Kidney (tissue), 14 donors: ENCODE results near the gene MICAL2. TPM values are rescaled to one million over a fixed set of nuclear protein-coding genes. Genes with fewer than 3 reads are reported as not detected.

Experiments used
- DNase-seq, 5 donors: peaks; one replicate each; pipeline ENCODE4 v3.0.0-alpha.2; 2013 to 2020
- FAIRE-seq: peaks from 2 replicates; lab custom pipeline; 2012; peaks lifted over from hg19 to GRCh38; lab: Jason Lieb, UNC
- H3K27ac ChIP-seq, 2 donors: one replicate each; pipeline ENCODE4 v1.7.0; 2013; ENCODE audit warnings: low read depth in 2 of 2, low read length in 2 of 2, inconsistent platforms in 1 of 2
- H3K27me3 ChIP-seq: one replicate; pipeline ENCODE4 v1.7.1; 2013; ENCODE audit warnings: low read length, inconsistent platforms; ENCODE audit not compliant: control insufficient read depth, insufficient read depth
- H3K36me3 ChIP-seq, 3 donors: one replicate each; pipeline versions ENCODE4 v1.7.0 to v1.7.1; 2013; ENCODE audit warnings: low read length in 3 of 3, control low read depth in 1 of 3, inconsistent platforms in 1 of 3; ENCODE audit not compliant: insufficient read depth in 3 of 3, control insufficient read depth in 2 of 3
- H3K4me1 ChIP-seq, 3 donors: one replicate each; pipeline versions ENCODE4 v1.7.0 to v1.7.1; 2013; ENCODE audit warnings: low read length in 3 of 3, inconsistent platforms in 1 of 3, low read depth in 1 of 3; ENCODE audit not compliant: control insufficient read depth in 2 of 3, insufficient read depth in 2 of 3
- H3K4me3 ChIP-seq, 3 donors: one replicate each; pipeline versions ENCODE4 v1.7.0 to v1.8.1; 2013; ENCODE audit warnings: low read length in 3 of 3, control low read depth in 1 of 3, inconsistent platforms in 1 of 3
- H3K9ac ChIP-seq, 3 donors: one replicate each; pipeline versions ENCODE4 v1.7.0 to v1.7.1; 2013; ENCODE audit warnings: low read length in 3 of 3, control low read depth in 1 of 3, inconsistent platforms in 1 of 3
- H3K9me3 ChIP-seq, 3 donors: one replicate each; pipeline versions ENCODE4 v1.7.0 to v1.7.1; 2013; ENCODE audit warnings: low read length in 3 of 3, control low read depth in 1 of 3, inconsistent platforms in 1 of 3; ENCODE audit not compliant: control insufficient read depth in 2 of 3, insufficient read depth in 1 of 3
- intact Hi-C: fragments of 100-400 bp; cut with DNase I; formaldehyde crosslinking; loops from one replicate; pipeline ENCODE4 v1.11.1; 2022
- polyA plus RNA-seq: library from polyadenylated mRNA; stranded (reverse); fragments of 350-450 nt; fragmentation: Illumina TruSeq; extraction: RNeasy Lipid Tissue Mini Kit (QIAGEN cat#74804); gene quantifications from one replicate; pipeline ENCODE4 v1.2.3, GENCODE V29; 2014; ENCODE audit warnings: low read depth, low replicate concordance; ENCODE audit not compliant: insufficient read depth
- total RNA-seq: library from RNA; stranded (reverse); fragmentation: NEBNext Ultra II Directional; extraction: Animal tissue kit (Norgen Biotek cat#: 25700); gene quantifications from one replicate; pipeline ENCODE4 v1.2.1, GENCODE V29; 2021
- TF ChIP-seq, protein P1 (sequence below): IDR thresholded peaks from 3 replicates; pipeline ENCODE4 v1.5.1; 2012; ENCODE audit warnings: mild to moderate bottlenecking, moderate library complexity, borderline replicate concordance; ENCODE audit not compliant: insufficient read depth; ENCODE audit errors: extremely low read depth
- donor health status: control.
- donor health status: control.
- donor health status: control.
- donor health status: control.
- donor health status: control.
- donor health status: DM: yes; HTN: yes; CAD: no.
- donor health status: Normal renal cell carcinoma (clear cell type).

MICAL2 gene
- total and polyA plus RNA-seq, 2 donors from 2014 or later, result 7.8 to 64.5 TPM

DNA sequence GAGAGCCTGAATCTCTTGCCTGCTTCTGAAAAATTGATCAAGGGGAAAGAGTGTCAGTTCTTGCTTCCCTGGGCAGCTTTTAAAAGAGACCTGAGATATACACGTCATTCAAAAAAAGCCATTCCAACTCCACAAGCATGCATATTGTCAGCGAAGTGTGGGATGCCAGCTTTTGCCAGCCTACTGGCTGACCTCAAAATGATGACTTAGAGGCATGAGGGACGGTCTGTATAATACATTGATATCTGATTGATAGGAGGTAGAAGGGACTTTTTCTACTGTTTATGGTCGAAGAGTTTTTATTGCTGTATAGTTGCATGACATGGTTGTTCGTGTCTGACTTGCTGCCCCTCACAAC, 126.3 kb downstream of the MICAL2 start:
- intact Hi-C loops, result no loop called here
- H3K4me1 ChIP-seq, result no peaks in the 10 kb centered on the region
- no peak for DNase-seq
- TF ChIP-seq, protein P1, sequence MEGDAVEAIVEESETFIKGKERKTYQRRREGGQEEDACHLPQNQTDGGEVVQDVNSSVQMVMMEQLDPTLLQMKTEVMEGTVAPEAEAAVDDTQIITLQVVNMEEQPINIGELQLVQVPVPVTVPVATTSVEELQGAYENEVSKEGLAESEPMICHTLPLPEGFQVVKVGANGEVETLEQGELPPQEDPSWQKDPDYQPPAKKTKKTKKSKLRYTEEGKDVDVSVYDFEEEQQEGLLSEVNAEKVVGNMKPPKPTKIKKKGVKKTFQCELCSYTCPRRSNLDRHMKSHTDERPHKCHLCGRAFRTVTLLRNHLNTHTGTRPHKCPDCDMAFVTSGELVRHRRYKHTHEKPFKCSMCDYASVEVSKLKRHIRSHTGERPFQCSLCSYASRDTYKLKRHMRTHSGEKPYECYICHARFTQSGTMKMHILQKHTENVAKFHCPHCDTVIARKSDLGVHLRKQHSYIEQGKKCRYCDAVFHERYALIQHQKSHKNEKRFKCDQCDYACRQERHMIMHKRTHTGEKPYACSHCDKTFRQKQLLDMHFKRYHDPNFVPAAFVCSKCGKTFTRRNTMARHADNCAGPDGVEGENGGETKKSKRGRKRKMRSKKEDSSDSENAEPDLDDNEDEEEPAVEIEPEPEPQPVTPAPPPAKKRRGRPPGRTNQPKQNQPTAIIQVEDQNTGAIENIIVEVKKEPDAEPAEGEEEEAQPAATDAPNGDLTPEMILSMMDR, result no peak
- no peaks in the 10 kb centered on the region for H3K27me3 ChIP-seq
- H3K36me3 ChIP-seq, result no peaks in the 10 kb centered on the region
- no peak overlapping the region for H3K27ac ChIP-seq
- H3K4me3 ChIP-seq, result no peak overlapping the region
- H3K9me3 ChIP-seq, result no peaks in the 10 kb centered on the region
- no peak for FAIRE-seq
- H3K9ac ChIP-seq, result no peak overlapping the region

DNA sequence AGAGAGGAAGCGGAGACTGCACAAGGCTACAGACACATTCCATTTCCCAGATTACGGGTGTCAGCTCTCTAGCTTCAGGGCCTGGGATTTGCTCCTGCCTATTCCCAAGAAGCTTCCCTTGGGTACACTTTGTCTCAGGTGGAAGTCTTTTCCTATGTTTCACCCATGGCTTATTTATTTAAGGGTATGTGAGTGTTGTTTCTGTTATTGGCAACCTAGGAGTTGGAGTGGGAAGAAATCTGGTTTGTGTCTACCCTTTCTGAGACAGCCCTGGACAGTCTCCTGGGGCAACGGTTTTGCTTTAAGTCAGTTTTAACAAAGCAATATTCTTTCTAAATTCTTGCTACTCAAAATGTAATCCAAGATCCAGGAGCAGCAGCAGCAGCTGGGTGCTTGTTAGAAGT, 127.0 kb downstream of the MICAL2 start:
- Histone ChIP-seq H3K9ac (no peak overlapping the region), H3K9me3 (no peaks in the 10 kb centered on the region), H3K4me1 (no peaks in the 10 kb centered on the region), H3K36me3 (no peaks in the 10 kb centered on the region), H3K27ac (no peak overlapping the region), H3K4me3 (no peak overlapping the region), H3K27me3 (no peaks in the 10 kb centered on the region)
- DNase-seq (no peak), FAIRE-seq (no peak)
- intact Hi-C loops, result no loop called here
- TF ChIP-seq, protein P1, result no peak

DNA sequence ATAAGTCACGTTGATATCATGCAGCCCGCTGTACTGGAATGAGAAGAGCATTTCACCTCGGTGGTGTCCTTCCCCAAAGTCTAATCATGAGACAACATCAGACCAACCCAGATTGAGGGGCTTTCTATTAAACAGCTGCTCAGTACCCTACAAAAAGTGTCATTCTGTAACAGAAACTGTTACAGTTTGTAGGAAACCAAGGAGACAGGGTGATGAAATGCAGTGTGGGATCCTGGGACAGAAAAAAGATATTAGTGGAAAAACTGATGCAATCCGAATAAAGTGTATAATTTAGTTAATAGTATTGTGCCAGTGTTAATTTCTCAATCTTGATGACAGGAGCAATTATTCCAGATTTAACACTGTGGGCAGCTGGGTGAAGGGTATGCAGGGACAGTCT, 128.0 kb downstream of the MICAL2 start:
- H3K4me3 ChIP-seq, result no peak overlapping the region
- TF ChIP-seq, protein P1, result no peak
- H3K27me3 ChIP-seq, result no peaks in the 10 kb centered on the region
- H3K27ac ChIP-seq, result no peak overlapping the region
- H3K9me3 ChIP-seq, result no peaks in the 10 kb centered on the region
- DNase-seq (no peak), FAIRE-seq (no peak)
- H3K36me3 ChIP-seq, result no peaks in the 10 kb centered on the region
- H3K9ac ChIP-seq, result no peak overlapping the region
- no peaks in the 10 kb centered on the region for H3K4me1 ChIP-seq
- intact Hi-C loops, result no loop called here

GRCh38 chr11:12239396-12239795, 129.0 kb downstream of the MICAL2 start:
- Histone ChIP-seq H3K4me1 (no peaks in the 10 kb centered on the region), H3K9me3 (no peaks in the 10 kb centered on the region), H3K9ac (no peak overlapping the region), H3K4me3 (no peak overlapping the region), H3K27me3 (no peaks in the 10 kb centered on the region), H3K36me3 (no peaks in the 10 kb centered on the region), H3K27ac (no peak overlapping the region)
- TF ChIP-seq, protein P1, result no peak
- intact Hi-C loops, result no loop called here
- no peak for FAIRE-seq
- DNase-seq, result no peak
